ENCODE results near the gene LSMEM2. TPM values are rescaled to one million over a fixed set of nuclear protein-coding genes. Genes with fewer than 3 reads are reported as not detected.
A peak's percentile ranks its signal among the peaks of the same experiment; 100 is the strongest.

Gene LSMEM2
- total and polyA plus RNA-seq, 2 of the 8 experiments (the other 6 are each of a cell fraction or from before 2014, with no cell fraction given) = 0.58 to 0.68 TPM

DNA sequence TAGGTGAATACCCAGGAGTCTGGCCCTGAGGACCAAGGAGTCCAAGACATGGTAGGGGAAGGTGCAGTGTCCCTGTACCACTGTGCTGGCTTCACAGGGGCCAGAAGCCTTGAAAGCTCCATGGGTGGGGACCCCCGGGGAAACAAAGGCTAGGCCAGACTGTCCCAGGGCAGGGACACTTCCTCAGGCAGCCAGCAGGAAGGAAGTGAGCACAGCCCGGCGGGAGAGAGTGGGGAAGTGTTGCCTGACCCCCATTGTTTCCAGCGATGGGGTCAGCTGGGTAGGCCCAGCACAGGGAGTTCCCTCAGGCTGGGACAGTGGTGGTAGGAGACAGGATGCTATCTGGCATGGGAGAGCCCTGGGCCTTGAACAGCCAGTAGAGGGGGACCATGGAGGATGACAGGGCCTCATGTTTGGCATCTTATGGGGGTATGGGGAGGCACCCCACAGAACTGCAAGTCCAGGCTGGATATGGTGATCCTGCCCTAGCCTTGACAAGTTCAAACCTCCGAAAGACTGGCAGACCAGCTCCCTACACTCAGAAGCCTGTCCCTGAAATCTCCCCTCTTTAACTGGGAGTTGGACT lies 44.8 kb downstream of the LSMEM2 start:
- Histone ChIP-seq H3K9ac (replicated peaks in 1 of 4; ENCODE audit: extremely low read depth in 1 of 4, low read depth in 3 of 4, low read length in 3 of 4) (no peak overlapping the region), H3K79me2 (ENCODE audit: control insufficient read depth in 1 of 2, insufficient read depth in 2 of 2, low read length in 2 of 2) (peaks cover 0 to 32% of the 10 kb centered on the region in 2 experiments; a peak in 3 of 4 replicates), H3K14ac (ENCODE audit: insufficient read length) (no peak overlapping the region), H2BK120ac (replicated peaks; ENCODE audit: low read depth, low read length) (no peak overlapping the region), H3K27ac (ENCODE audit: low read depth, low read length) (no peak overlapping the region), H3K9me3 (ENCODE audit: insufficient read depth in 2 of 2, low read depth in 1 of 2, low read length in 1 of 2) (no peaks in the 10 kb centered on the region), H2BK20ac (ENCODE audit: low read length) (no peak overlapping the region; the same call in 1 of the 2 replicates), H2BK5ac (ENCODE audit: low read depth, low read length) (no peak overlapping the region), H2AK5ac (ENCODE audit: low read depth, low read length) (peak overlapping the region; percentile 69; the same call in 1 of the 2 replicates), H3K4me3 (ENCODE audit: extremely low read depth in 1 of 4, insufficient read depth in 2 of 4, low read depth in 3 of 4, low read length in 4 of 4) (no peak overlapping the region), H2BK15ac (ENCODE audit: low read length) (no peak overlapping the region), H4K8ac (ENCODE audit: extremely low read depth, insufficient read depth, low read length) (no peak overlapping the region), H3K56ac (replicated peaks; ENCODE audit: insufficient read length, low read depth, low read length) (no peak overlapping the region), H3K4me2 (ENCODE audit: insufficient read depth in 1 of 2, low read depth in 2 of 2, low read length in 2 of 2) (no peak overlapping the region; a peak in 1 of 4 replicates), H4K91ac (replicated peaks; ENCODE audit: insufficient read length, low read length) (peak overlapping the region; percentile 17), H3K23ac (ENCODE audit: insufficient read length) (no peak overlapping the region), H4K20me1 (replicated peaks in 1 of 2; ENCODE audit: control insufficient read depth in 1 of 2, insufficient read depth in 2 of 2, low read length in 2 of 2) (peaks cover 7 to 16% of the 10 kb centered on the region in 2 experiments), H2AFZ (ENCODE audit: low read length) (no peak overlapping the region), H3K23me2 (ENCODE audit: low read depth, low read length) (peaks cover 28% of the 10 kb centered on the region), H3K27me3 (replicated peaks in 1 of 4; ENCODE audit: control insufficient read depth in 3 of 4, extremely low read depth in 1 of 4, insufficient read depth in 3 of 4, low read length in 3 of 4) (no peaks in the 10 kb centered on the region), H2BK12ac (ENCODE audit: low read depth, low read length) (peak overlapping the region; percentile 44; the same call in 1 of the 2 replicates), H4K5ac (ENCODE audit: insufficient read length, low read depth, low read length) (no peak overlapping the region), H3K79me1 (ENCODE audit: low read depth, low read length) (peaks cover 16% of the 10 kb centered on the region), H3K18ac (ENCODE audit: extremely low read depth, low read length) (no peak overlapping the region), H3K4me1 (replicated peaks in 1 of 4; ENCODE audit: control insufficient read depth in 3 of 4, insufficient read depth in 4 of 4, low read length in 3 of 4) (peaks cover 0 to 38% (median 22%) of the 10 kb centered on the region in 4 experiments; a peak in 6 of 7 replicates), H3K4ac (replicated peaks; ENCODE audit: insufficient read length, low read depth, low read length) (no peak overlapping the region), H3K36me3 (ENCODE audit: control insufficient read depth in 2 of 4, insufficient read depth in 4 of 4, low read length in 3 of 4) (peaks cover 12 to 21% (median 18%) of the 10 kb centered on the region in 4 experiments; a peak in 7 of 8 replicates)
- DNase-seq (ENCODE audit: low read depth in 1 of 2, low spot score in 2 of 2) = no peak
- 97% methylated on average over 5 of the region's 5 CpGs; no CpG with 5 or more reads in 1 of the 2 experiments for WGBS, 2 experiments (ENCODE audit: extremely low coverage in 1 of 2, insufficient coverage in 1 of 2, insufficient read length in 1 of 2, insufficient replicate concordance in 2 of 2, low coverage in 1 of 2, low lambda C conversion rate in 2 of 2, missing lambda C conversion rate in 1 of 2)
- TF ChIP-seq NANOG (IDR thresholded peaks at IDR 0.05; ENCODE audit: insufficient read depth, low read depth, low read length, poor library complexity, severe bottlenecking) (no peak), BRCA1 (IDR thresholded peaks at IDR 0.05; ENCODE audit: low read depth, low read length) (no peak), TCF12 (IDR thresholded peaks at IDR 0.05; ENCODE audit: low read depth, low read length) (no peak), SP2 (IDR thresholded peaks at IDR 0.05; ENCODE audit: low read length) (no peak), EGR1 (IDR thresholded peaks at IDR 0.05; ENCODE audit: borderline replicate concordance, low read depth, low read length) (no peak), CTCF (IDR thresholded peaks at IDR 0.05; ENCODE audit: control extremely low read depth in 1 of 3, insufficient read depth in 1 of 3, low read depth in 1 of 3, low read length in 3 of 3) (no peak), POLR2A (IDR thresholded peaks at IDR 0.05; ENCODE audit: control extremely low read depth in 1 of 2, low read depth in 2 of 2, low read length in 2 of 2) (no peak), CHD2 (IDR thresholded peaks at IDR 0.05; ENCODE audit: low read length) (no peak)
- TF ChIP-seq, protein P1, sequence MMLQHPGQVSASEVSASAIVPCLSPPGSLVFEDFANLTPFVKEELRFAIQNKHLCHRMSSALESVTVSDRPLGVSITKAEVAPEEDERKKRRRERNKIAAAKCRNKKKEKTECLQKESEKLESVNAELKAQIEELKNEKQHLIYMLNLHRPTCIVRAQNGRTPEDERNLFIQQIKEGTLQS (IDR thresholded peaks at IDR 0.05; ENCODE audit: insufficient read depth, low read depth, low read length) = no peak
- FAIRE-seq = no peak
- ChIA-PET CTCF (ENCODE audit: partially characterized antibody) (interaction anchor here (0.7 to 7.5 kb wide), 24 partner anchors 9 to 183 kb away, joined by 3 to 75 read pairs (median 7); partner anchors contain the start of genes GNAT1, HYAL1, IFRD2 and LSMEM2), POLR2A (ENCODE audit: partially characterized antibody) (interaction anchor here (1.1 to 12.6 kb wide), 8 partner anchors 10 to 48 kb away, joined by 3 to 149 read pairs (median 7); partner anchors contain the start of genes HYAL1, HYAL3, IFRD2 and NAA80)
